Measurements from ENCODE around the gene PES1. TPM values are rescaled to one million over a fixed set of nuclear protein-coding genes. Genes with fewer than 3 reads are reported as not detected.

Gene PES1
- polyA plus RNA-seq, 3 donors: 32.2 to 36.6 (median 35.6) TPM

- Histone ChIP-seq H3K9me3 (replicated peaks in 1 of 2; ENCODE audit: control insufficient read depth in 1 of 2, insufficient read depth in 1 of 2, low read length in 2 of 2) (no peaks in the 10 kb centered on the region), H3K9ac (ENCODE audit: insufficient read depth, low read length, poor library complexity, severe bottlenecking) (no peak overlapping the region), H3K79me2 (ENCODE audit: insufficient read depth, low read length) (no peaks in the 10 kb centered on the region), H2AFZ (ENCODE audit: insufficient read depth, low read depth, low read length, poor library complexity, severe bottlenecking) (no peak overlapping the region), H3K27me3 (ENCODE audit: control insufficient read depth in 2 of 2, insufficient read depth in 2 of 2, low read length in 2 of 2) (peaks cover 11 to 21% of the 10 kb centered on the region in 2 donors), H3K27ac (ENCODE audit: low read depth in 1 of 2, low read length in 2 of 2) (no peak overlapping the region), H3K4me1 (ENCODE audit: control insufficient read depth in 1 of 2, insufficient read depth in 2 of 2, low read length in 2 of 2) (no peaks in the 10 kb centered on the region), H4K20me1 (ENCODE audit: insufficient read depth, low read length) (no peaks in the 10 kb centered on the region), H3K4me3 (replicated peaks in 1 of 3; ENCODE audit: low read depth in 2 of 3, low read length in 3 of 3) (no peak overlapping the region), H3K36me3 (replicated peaks in 1 of 2; ENCODE audit: control insufficient read depth in 1 of 2, insufficient read depth in 2 of 2, low read length in 2 of 2) (no peaks in the 10 kb centered on the region), H3K4me2 (replicated peaks; ENCODE audit: extremely low read depth, low read length, poor library complexity, severe bottlenecking) (no peak overlapping the region)
- no peak for TF ChIP-seq CTCF (IDR thresholded peaks at IDR 0.05)
- no peak for DNase-seq
- H3K4me1 Mint-ChIP-seq: no peaks in the 10 kb centered on the region
- intact Hi-C loops (cut with micrococcal nuclease): no loop called here
- peaks cover 21 to 28% (median 27%) of the 10 kb centered on the region in 3 donors for H3K27me3 Mint-ChIP-seq (ENCODE audit: low read depth in 3 of 3)
- peaks cover 0 to 2% (median 0%) of the 10 kb centered on the region in 7 donors for H3K9me3 Mint-ChIP-seq
- H3K27ac Mint-ChIP-seq: no peak overlapping the region
- no peak overlapping the region for H3K4me3 Mint-ChIP-seq
- 94% methylated on average over 5 of the region's 9 CpGs for WGBS (ENCODE audit: insufficient coverage)
- H3K36me3 Mint-ChIP-seq: no peaks in the 10 kb centered on the region
These were observed 54.5 kb downstream of the PES1 start for GRCh38 chr22:30537083-30537731.

- no peak overlapping the region for H2AFZ ChIP-seq (ENCODE audit: insufficient read depth, low read depth, low read length, poor library complexity, severe bottlenecking)
- H3K79me2 ChIP-seq (ENCODE audit: insufficient read depth, low read length): no peaks in the 10 kb centered on the region
- H3K9me3 ChIP-seq (replicated peaks in 1 of 2; ENCODE audit: control insufficient read depth in 1 of 2, insufficient read depth in 1 of 2, low read length in 2 of 2): no peaks in the 10 kb centered on the region
- no peak overlapping the region for H3K4me3 ChIP-seq (replicated peaks in 1 of 3; ENCODE audit: low read depth in 2 of 3, low read length in 3 of 3)
- Mint-ChIP-seq H3K9me3 (no peaks in the 10 kb centered on the region), H3K27ac (no peak overlapping the region), H3K4me1 (no peaks in the 10 kb centered on the region), H3K36me3 (no peaks in the 10 kb centered on the region), H3K27me3 (ENCODE audit: low read depth in 3 of 3) (peaks cover 5 to 12% (median 11%) of the 10 kb centered on the region in 3 donors), H3K4me3 (no peak overlapping the region)
- H3K9ac ChIP-seq (ENCODE audit: insufficient read depth, low read length, poor library complexity, severe bottlenecking): no peak overlapping the region
- DNase-seq: no peak
- peaks cover 0 to 2% of the 10 kb centered on the region in 2 donors for H3K27me3 ChIP-seq (ENCODE audit: control insufficient read depth in 2 of 2, insufficient read depth in 2 of 2, low read length in 2 of 2)
- no peak overlapping the region for H3K27ac ChIP-seq (ENCODE audit: low read depth in 1 of 2, low read length in 2 of 2)
- no peak overlapping the region for H3K4me2 ChIP-seq (replicated peaks; ENCODE audit: extremely low read depth, low read length, poor library complexity, severe bottlenecking)
- intact Hi-C loops (cut with micrococcal nuclease): no loop called here
- no peak for TF ChIP-seq CTCF (IDR thresholded peaks at IDR 0.05)
- H3K4me1 ChIP-seq (ENCODE audit: control insufficient read depth in 1 of 2, insufficient read depth in 2 of 2, low read length in 2 of 2): no peaks in the 10 kb centered on the region
- H3K36me3 ChIP-seq (replicated peaks in 1 of 2; ENCODE audit: control insufficient read depth in 1 of 2, insufficient read depth in 2 of 2, low read length in 2 of 2): no peaks in the 10 kb centered on the region
- H4K20me1 ChIP-seq (ENCODE audit: insufficient read depth, low read length): no peaks in the 10 kb centered on the region
- WGBS (ENCODE audit: insufficient coverage): 98% methylated on average over 4 of the region's 4 CpGs
These were observed 56.5 kb downstream of the PES1 start for GRCh38 chr22:30535182-30535581.
